ENCODE data around the gene HIRA. TPM values are rescaled to one million over a fixed set of nuclear protein-coding genes. Genes with fewer than 3 reads are reported as not detected.
"Not testable (repeated sequence)": the region's sequence is repeated elsewhere in the genome, so short reads cannot be mapped to it uniquely, and the experiment has no call there.

HIRA gene
- total and polyA plus RNA-seq, 2 of the 8 experiments (the other 6 are each of a cell fraction or from before 2014, with no cell fraction given) = 34.9 to 67.2 TPM

GRCh38 chr22:19445279-19445982 is 13.9 kb upstream of the HIRA start:
- FAIRE-seq; H3K23me2 ChIP-seq (ENCODE audit: low read depth, low read length); H2BK120ac ChIP-seq (replicated peaks; ENCODE audit: low read depth, low read length); H2BK5ac ChIP-seq (ENCODE audit: low read depth, low read length); H3K79me1 ChIP-seq (ENCODE audit: low read depth, low read length); H3K14ac ChIP-seq (ENCODE audit: insufficient read length); H3K27me3 ChIP-seq (replicated peaks in 1 of 4; ENCODE audit: control insufficient read depth in 3 of 4, extremely low read depth in 1 of 4, insufficient read depth in 3 of 4, low read length in 3 of 4); DNase-seq (ENCODE audit: low read depth in 1 of 2, low spot score in 2 of 2); H3K4ac ChIP-seq (replicated peaks; ENCODE audit: insufficient read length, low read depth, low read length); H2BK15ac ChIP-seq (ENCODE audit: low read length); H4K91ac ChIP-seq (replicated peaks; ENCODE audit: insufficient read length, low read length); H3K9ac ChIP-seq (replicated peaks in 1 of 4; ENCODE audit: extremely low read depth in 1 of 4, low read depth in 3 of 4, low read length in 3 of 4); H3K9me3 ChIP-seq (ENCODE audit: insufficient read depth in 2 of 2, low read depth in 1 of 2, low read length in 1 of 2); H4K5ac ChIP-seq (ENCODE audit: insufficient read length, low read depth, low read length); H2AFZ ChIP-seq (ENCODE audit: low read length); H3K36me3 ChIP-seq (ENCODE audit: control insufficient read depth in 2 of 4, insufficient read depth in 4 of 4, low read length in 3 of 4); H3K4me1 ChIP-seq (replicated peaks in 1 of 4; ENCODE audit: control insufficient read depth in 3 of 4, insufficient read depth in 4 of 4, low read length in 3 of 4); H2BK20ac ChIP-seq (ENCODE audit: low read length); H3K18ac ChIP-seq (ENCODE audit: extremely low read depth, low read length); H3K4me3 ChIP-seq (ENCODE audit: extremely low read depth in 1 of 4, insufficient read depth in 2 of 4, low read depth in 3 of 4, low read length in 4 of 4); H3K27ac ChIP-seq (ENCODE audit: low read depth, low read length); H3K56ac ChIP-seq (replicated peaks; ENCODE audit: insufficient read length, low read depth, low read length); H2AK5ac ChIP-seq (ENCODE audit: low read depth, low read length); H2BK12ac ChIP-seq (ENCODE audit: low read depth, low read length); H3K23ac ChIP-seq (ENCODE audit: insufficient read length); H4K8ac ChIP-seq (ENCODE audit: extremely low read depth, insufficient read depth, low read length); H3K4me2 ChIP-seq (ENCODE audit: insufficient read depth in 1 of 2, low read depth in 2 of 2, low read length in 2 of 2): not testable (repeated sequence)
- WGBS, 2 experiments (ENCODE audit: extremely low coverage in 1 of 2, insufficient coverage in 1 of 2, insufficient read length in 1 of 2, insufficient replicate concordance in 2 of 2, low coverage in 1 of 2, low lambda C conversion rate in 2 of 2, missing lambda C conversion rate in 1 of 2) = 90% methylated on average over 7 of the region's 9 CpGs; no CpG with 5 or more reads in 1 of the 2 experiments
- peaks cover 21 to 42% of the 10 kb centered on the region in 2 experiments for H4K20me1 ChIP-seq (replicated peaks in 1 of 2; ENCODE audit: control insufficient read depth in 1 of 2, insufficient read depth in 2 of 2, low read length in 2 of 2)
- H3K79me2 ChIP-seq (ENCODE audit: control insufficient read depth in 1 of 2, insufficient read depth in 2 of 2, low read length in 2 of 2) = peaks cover 3 to 37% of the 10 kb centered on the region in 2 experiments; a peak in 3 of 4 replicates
- CTCF ChIA-PET (ENCODE audit: partially characterized antibody) = interaction anchor here (0.6 to 1.5 kb wide), 2 partner anchors 28 to 141 kb away, joined by 3 to 5 read pairs; no protein-coding TSS in a partner anchor
- POLR2A ChIA-PET (ENCODE audit: partially characterized antibody) = interaction anchor here (1.1 to 6.7 kb wide), 5 partner anchors 8 to 34 kb away, joined by 3 to 127 read pairs (median 7); partner anchors contain the start of genes CDC45, HIRA and MRPL40
